H4 (cell line): ENCODE results near the gene DEF6. TPM values are rescaled to one million over a fixed set of nuclear protein-coding genes. Genes with fewer than 3 reads are reported as not detected.

Experiments used
- DNase-seq: peaks from one replicate; pipeline ENCODE4 v3.0.0-alpha.2; 2015; ENCODE audit warnings: low spot score
- total RNA-seq: library from RNA; depleted of rRNA; stranded (reverse); fragments of >200 nt; shearing (Covaris generic); gene quantifications from 2 replicates; pipeline ENCODE4 v1.2.3, GENCODE V29; 2014; rRNA removed

DEF6 gene, protein sequence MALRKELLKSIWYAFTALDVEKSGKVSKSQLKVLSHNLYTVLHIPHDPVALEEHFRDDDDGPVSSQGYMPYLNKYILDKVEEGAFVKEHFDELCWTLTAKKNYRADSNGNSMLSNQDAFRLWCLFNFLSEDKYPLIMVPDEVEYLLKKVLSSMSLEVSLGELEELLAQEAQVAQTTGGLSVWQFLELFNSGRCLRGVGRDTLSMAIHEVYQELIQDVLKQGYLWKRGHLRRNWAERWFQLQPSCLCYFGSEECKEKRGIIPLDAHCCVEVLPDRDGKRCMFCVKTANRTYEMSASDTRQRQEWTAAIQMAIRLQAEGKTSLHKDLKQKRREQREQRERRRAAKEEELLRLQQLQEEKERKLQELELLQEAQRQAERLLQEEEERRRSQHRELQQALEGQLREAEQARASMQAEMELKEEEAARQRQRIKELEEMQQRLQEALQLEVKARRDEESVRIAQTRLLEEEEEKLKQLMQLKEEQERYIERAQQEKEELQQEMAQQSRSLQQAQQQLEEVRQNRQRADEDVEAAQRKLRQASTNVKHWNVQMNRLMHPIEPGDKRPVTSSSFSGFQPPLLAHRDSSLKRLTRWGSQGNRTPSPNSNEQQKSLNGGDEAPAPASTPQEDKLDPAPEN
- total RNA-seq = 0.16 and 0.43 TPM in 2 replicates

- DNase-seq = no peak
Measured at GRCh38 chr6:35297601-35298481, at the start of gene DEF6. Gene DEF6 (plus strand): TSS chr6:35297818. CDS start chr6:35297857, 39 bp downstream.

GRCh38 chr6:35248300-35248699, 49.3 kb upstream of the DEF6 start:
- no peak for DNase-seq

- DNase-seq = no peak
Measured at GRCh38 chr6:35248965-35249364, 48.7 kb upstream of the DEF6 start.

GRCh38 chr6:35251949-35252348, 45.7 kb upstream of the DEF6 start:
- DNase-seq = no peak

GRCh38 chr6:35253249-35253648, 44.4 kb upstream of the DEF6 start:
- no peak for DNase-seq

DNA sequence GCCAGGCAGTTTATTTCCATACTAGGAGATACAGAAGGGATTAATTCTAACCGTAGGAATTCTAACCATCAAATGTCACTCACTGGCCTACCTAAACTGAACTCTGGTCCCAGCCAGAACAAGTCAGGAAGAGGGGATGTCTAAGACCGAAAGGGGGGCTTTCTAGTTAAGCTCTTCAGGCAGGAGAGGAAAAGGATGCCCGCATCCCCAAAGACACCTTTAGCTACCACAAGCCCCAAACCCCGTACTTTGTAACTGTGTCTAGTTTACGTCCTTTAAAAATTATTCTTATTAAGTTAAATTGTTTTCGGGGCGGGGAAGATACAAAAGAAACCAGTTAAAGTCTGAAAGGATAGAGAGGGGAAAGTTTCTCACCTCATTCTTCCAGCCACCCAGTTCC, 39.3 kb upstream of the DEF6 start:
- no peak for DNase-seq

DNA sequence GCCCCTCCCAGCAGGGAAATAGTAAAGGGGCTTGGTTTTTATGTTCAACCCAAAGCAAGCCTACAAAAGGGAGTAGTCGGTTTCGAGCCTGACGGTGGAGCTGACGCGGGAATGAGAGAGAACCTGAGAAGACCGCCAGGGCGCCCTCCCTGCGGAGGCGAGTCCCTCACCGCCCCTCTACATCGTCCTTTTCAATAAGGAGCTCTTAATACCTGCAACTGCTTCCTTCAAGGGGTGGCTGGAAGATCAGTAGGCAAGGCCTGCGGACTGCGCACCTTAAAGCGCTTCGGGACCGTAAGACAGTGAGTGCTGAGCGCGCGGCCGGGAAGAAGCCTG, 38.8 kb upstream of the DEF6 start:
- no peak for DNase-seq

GRCh38 chr6:35259194-35259947, 38.2 kb upstream of the DEF6 start, which contains the start of gene ZNF76:
Gene ZNF76 (plus strand): TSS chr6:35259735. CDS start chr6:35281152, 21,417 bp downstream.
- DNase-seq = peak; percentile 95

DNA sequence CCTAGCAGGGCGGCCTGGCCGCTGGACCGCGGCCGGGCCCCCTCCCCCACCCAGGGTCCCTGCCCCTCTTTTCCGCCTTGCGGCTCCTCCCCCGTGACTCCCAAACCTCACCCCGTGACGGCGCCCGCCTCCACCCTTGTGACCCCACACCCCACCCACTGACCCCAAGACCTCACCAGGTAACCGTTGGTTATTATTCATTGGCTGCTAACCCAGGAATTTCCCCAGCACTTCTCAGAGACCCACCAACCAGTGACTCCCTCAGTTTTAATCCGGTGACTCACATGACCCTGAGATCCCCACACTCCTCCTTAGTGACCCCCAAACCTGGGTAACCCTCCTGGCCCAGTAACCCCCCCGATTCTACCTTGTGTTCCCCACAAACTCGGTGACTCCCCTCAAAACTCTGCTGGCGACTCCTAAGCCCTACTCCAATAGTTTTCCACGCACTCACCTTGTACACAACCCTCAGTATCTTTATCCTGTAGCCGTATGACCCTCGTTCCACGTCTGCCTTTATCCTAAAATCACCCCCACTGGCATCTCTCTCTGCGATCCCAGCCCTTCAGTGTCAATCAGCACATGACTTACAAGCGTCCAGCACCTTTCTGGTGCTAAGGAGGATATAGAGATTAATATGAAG, 37.5 kb upstream of the DEF6 start:
- DNase-seq = peak; percentile 24

- DNase-seq = no peak
Measured at GRCh38 chr6:35260591-35261570, 36.7 kb upstream of the DEF6 start.

DNA sequence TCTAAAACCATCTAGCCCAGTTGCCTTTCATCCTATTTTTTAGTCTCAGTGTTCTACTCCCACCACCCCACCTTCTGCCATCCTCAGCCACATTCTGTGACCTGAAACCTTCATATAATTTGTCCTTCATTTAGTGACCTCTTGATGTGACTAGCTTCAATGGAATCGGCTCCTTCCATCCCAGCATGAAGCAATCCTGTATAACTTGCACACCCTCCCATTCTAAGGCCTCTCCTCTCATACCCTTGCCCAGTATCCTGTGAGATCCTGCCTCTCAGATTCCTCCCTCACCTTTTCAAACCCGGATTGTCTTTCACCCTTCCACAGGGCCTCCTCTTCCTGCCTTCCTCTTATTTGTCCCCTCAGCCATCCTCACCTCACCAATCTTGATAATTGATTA, 35.0 kb upstream of the DEF6 start:
- no peak for DNase-seq

DNA sequence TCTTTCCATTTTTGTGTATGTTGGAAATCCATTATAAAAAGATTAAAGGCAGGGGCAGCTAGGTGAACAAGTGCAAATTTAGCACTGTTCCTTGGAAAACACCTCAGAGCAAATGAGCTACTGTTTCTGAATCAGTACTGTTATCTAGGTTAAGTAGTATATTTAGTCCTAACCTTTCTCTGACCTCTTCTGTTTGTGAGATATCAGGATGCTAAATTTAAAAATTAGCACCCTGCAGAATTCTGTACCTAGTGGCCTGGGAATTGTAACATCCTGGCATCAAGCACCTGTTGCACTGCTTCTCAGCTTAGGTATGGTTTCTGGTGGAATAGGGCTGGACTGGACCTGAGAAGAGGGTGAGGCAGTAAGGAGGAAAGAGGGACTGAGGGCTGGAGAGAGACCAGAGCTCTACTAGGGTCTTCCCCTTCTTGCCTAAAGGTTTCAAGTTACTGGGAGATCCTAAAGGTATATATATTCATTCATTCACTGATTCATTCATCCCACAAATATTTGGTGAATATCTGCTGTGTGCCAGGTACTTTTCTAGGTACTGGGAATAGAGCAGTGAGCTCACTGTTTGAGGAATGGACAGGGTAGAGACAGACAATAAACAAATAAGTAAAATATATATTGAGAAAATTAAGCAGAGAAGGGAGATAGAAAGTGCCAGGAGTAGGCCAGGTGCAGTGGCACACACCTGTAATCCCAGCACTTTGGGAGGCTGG, 32.9 kb upstream of the DEF6 start:
- no peak for DNase-seq

DNA sequence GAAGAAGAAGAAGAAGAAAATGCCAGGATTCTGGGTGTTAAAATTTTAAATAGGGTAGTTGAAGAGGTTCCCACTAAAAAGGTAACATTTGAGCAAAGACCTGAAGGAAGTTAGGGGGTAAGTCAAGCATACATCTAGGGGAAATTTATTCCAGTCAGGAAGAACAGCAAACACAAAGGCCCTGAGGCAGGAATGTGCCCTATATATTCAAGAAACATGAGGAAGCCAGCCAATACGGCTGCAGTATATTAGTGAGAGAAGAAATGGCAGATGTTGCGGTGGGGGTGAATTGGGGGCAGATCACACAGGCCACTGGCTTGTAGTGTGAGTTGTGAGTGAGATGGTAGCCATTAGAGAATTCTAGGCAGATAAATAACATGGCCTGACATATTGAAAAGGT, 32.1 kb upstream of the DEF6 start:
- DNase-seq = no peak

GRCh38 chr6:35267446-35267845, 30.2 kb upstream of the DEF6 start:
- DNase-seq = no peak

DNA sequence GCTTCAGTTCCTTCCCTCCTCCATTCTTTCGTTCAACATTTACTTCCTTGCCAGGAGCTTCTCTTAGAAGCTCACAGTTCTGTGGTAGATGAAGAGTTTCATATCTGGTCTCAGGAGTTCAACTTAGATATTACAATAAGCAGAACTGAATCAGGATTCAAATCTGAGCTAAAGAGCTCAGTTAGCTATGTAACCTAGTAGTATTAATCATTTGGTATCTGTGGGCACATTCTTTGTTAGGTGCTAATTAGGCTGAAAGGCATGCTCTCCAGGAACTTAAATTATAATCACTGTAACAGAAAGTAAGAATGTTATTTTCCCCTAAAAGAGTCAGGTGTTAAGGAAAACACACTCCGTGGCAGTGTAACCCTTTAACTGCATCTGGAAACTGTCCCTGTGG, 29.7 kb upstream of the DEF6 start:
- DNase-seq = no peak

DNA sequence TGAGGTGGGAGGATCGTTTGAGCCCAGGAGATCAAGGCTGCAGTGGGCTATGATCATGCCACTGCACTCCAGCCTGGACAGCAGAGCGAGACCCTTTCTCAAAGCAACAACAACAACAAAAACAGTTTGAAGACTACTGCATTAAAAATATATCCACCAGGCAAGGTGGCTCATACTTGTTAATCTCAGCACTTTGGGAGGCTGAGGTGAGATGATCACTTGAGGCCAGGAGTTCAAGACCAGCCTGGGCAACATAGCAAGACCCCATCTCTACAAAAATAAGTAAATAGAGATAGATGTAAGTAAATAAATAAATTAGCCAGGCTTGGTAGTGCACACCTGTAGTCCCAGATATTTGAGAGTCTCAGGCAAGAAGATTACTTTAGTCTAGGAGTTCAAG, 25.6 kb upstream of the DEF6 start:
- no peak for DNase-seq

DNA sequence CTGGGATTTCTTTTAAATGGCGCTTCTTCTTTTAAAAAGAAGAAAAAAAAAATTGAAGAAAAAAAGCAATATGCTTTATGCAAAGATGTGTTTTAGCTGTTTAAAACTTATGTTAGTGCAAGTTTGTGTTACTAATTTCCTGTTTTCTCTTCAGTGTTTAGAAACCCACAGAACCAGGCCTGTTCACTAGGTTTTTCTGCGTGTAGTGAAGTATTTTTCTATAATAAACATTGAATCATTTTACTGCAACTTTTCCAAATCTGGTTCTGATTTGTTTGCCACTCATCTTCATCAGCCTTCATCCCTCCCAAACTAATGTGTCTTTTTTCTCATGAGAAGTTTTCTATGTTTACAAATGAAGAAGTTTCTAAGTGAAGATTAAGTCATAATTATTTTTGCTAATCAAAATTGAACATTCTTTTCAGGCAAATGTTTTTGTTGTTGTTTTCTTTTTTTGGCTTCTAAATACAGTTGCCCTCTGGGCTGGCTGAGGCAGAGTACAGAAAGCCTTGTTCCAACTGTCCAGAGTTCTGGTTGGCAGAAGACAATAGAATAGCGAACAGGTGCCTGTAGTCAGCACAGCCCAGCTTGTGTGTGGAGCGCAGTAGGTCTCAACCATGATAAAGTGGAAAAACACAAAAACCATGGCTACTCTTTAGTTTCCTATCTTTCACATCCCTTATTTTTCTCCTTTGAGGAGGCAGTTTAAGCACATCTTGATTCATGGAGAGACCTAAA, 23.6 kb upstream of the DEF6 start:
- no peak for DNase-seq

DNA sequence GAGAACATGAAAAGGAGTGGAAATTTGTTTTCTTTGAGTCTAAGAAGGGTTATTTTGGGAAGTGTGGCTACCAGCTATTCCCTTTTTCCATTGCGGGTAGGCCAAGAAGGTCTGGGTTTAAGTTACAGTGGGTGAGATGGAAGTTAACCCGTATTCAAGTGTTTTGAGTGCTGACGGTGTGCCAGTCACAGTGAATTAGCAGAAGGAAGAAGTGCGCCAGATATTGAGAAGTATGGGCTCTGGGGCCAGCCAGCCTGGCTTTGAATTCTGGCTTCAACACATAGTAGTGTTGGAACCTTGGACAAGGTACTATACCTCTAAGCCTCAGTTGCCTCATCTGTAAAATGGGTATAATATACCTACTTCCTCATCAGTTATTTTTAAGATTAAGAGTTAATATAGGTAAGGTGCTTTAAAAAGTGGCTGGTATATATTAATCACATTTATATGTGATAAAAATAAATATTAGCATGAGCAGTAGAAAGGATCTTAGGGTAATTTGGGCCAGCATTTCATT, 21.8 kb upstream of the DEF6 start:
- no peak for DNase-seq
